ENCODE results near the gene PECR. TPM values are rescaled to one million over a fixed set of nuclear protein-coding genes. Genes with fewer than 3 reads are reported as not detected.

PECR gene
- total and polyA plus RNA-seq, 2 of the 13 experiments (the other 11 are each of a cell fraction or from before 2014, with no cell fraction given) = 151 to 153 TPM

DNA sequence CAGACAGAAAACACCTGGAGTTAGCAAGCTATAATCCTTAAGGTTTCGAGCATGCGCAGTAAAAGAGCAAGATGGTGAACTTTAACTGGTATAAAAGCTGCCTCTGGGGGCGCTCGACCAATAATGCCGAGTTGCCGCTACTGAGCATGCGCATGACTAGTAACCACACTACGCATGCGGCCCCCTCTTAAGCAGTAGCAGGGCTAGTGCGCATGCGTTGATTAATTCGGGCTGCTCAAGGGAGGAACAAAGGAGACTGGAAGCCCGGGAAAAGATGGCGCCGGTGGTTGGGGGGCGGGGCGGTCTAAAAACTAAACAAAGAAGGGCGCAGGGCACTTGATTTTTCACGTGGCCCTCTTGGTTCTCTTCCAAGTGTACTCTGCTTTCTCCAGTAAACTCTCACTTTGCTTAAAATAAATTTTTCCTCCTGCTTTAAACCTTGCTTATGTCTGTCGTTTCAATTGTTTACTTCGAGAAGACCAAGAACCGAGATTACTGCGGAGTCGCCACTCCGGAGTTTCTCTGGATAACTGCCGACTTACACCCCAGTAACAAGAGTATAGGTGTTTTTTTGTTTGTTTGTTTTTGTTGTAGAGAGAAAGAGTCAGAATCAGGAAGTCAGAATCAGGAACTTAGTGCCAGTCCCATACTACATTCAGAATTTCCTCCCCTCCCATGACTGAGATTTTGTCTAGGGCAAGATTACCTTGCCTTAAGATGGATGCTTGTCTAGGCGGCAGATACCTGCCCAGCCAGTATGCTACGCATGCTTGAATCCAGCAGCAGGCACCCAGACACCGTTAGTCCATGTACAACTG is 33.3 kb upstream of the PECR start (continued):
- TF ChIP-seq, protein P1, sequence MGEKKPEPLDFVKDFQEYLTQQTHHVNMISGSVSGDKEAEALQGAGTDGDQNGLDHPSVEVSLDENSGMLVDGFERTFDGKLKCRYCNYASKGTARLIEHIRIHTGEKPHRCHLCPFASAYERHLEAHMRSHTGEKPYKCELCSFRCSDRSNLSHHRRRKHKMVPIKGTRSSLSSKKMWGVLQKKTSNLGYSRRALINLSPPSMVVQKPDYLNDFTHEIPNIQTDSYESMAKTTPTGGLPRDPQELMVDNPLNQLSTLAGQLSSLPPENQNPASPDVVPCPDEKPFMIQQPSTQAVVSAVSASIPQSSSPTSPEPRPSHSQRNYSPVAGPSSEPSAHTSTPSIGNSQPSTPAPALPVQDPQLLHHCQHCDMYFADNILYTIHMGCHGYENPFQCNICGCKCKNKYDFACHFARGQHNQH (CRISPR knock-in tag; IDR thresholded peaks at IDR 0.05) = peak; percentile 19
- TF ChIP-seq POLR2A (IDR thresholded peaks at IDR 0.05; ENCODE audit: insufficient read depth in 1 of 2, low read depth in 2 of 2, low read length in 2 of 2) = peak; percentile 57 to 58
- no peak for TF ChIP-seq NR3C1 (CRISPR knock-in tag; IDR thresholded peaks at IDR 0.05)
- TF ChIP-seq, protein P2, sequence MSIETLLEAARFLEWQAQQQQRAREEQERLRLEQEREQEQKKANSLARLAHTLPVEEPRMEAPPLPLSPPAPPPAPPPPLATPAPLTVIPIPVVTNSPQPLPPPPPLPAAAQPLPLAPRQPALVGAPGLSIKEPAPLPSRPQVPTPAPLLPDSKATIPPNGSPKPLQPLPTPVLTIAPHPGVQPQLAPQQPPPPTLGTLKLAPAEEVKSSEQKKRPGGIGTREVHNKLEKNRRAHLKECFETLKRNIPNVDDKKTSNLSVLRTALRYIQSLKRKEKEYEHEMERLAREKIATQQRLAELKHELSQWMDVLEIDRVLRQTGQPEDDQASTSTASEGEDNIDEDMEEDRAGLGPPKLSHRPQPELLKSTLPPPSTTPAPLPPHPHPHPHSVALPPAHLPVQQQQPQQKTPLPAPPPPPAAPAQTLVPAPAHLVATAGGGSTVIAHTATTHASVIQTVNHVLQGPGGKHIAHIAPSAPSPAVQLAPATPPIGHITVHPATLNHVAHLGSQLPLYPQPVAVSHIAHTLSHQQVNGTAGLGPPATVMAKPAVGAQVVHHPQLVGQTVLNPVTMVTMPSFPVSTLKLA (IDR thresholded peaks at IDR 0.05) = peak; percentile 76
- TF ChIP-seq ZNF24 (IDR thresholded peaks at IDR 0.05) = no peak
- peak; percentile 73; the same call in 1 of the 2 replicates for TF ChIP-seq HOXA3 (CRISPR knock-in tag; IDR thresholded peaks at IDR 0.05)
- no peak for TF ChIP-seq IRF2 (CRISPR knock-in tag; IDR thresholded peaks at IDR 0.05)
- peak; percentile 34; the same call in 1 of the 2 replicates for TF ChIP-seq NR2F6 (IDR thresholded peaks at IDR 0.05)
- no peak for TF ChIP-seq NR2F6 (CRISPR knock-in tag; IDR thresholded peaks at IDR 0.05)
- TF ChIP-seq SOX13 (IDR thresholded peaks at IDR 0.05) = no peak
- TF ChIP-seq SOX13 (CRISPR knock-in tag; conservative IDR thresholded peaks at IDR 0.05 in 1 of 2, IDR thresholded peaks at IDR 0.05 in 1 of 2) = peak in 1 of 2 experiments; percentile 47; a peak in 2 of 4 replicates
- peak; percentile 69; the same call in 1 of the 2 replicates for TF ChIP-seq ZNF44 (CRISPR knock-in tag; IDR thresholded peaks at IDR 0.05)
- peak; percentile 18; the same call in 1 of the 2 replicates for TF ChIP-seq ZNF788 (CRISPR knock-in tag; IDR thresholded peaks at IDR 0.05; ENCODE audit: borderline replicate concordance)
- TF ChIP-seq ARID2 (CRISPR knock-in tag; IDR thresholded peaks at IDR 0.05; ENCODE audit: borderline replicate concordance) = no peak
- no peak for TF ChIP-seq HNRNPUL1 (IDR thresholded peaks at IDR 0.05; ENCODE audit: low read depth, low read length)
- no peak for TF ChIP-seq SSRP1 (CRISPR knock-in tag; IDR thresholded peaks at IDR 0.05)
- TF ChIP-seq SALL2 (CRISPR knock-in tag; IDR thresholded peaks at IDR 0.05) = peak; percentile 67; the same call in 1 of the 2 replicates
- TF ChIP-seq HOXA9 (CRISPR knock-in tag; IDR thresholded peaks at IDR 0.05; ENCODE audit: borderline replicate concordance) = no peak
- TF ChIP-seq ZFP36 (IDR thresholded peaks at IDR 0.05; ENCODE audit: borderline replicate concordance, low read depth, low read length, partially characterized antibody) = no peak
- TF ChIP-seq, protein P3, sequence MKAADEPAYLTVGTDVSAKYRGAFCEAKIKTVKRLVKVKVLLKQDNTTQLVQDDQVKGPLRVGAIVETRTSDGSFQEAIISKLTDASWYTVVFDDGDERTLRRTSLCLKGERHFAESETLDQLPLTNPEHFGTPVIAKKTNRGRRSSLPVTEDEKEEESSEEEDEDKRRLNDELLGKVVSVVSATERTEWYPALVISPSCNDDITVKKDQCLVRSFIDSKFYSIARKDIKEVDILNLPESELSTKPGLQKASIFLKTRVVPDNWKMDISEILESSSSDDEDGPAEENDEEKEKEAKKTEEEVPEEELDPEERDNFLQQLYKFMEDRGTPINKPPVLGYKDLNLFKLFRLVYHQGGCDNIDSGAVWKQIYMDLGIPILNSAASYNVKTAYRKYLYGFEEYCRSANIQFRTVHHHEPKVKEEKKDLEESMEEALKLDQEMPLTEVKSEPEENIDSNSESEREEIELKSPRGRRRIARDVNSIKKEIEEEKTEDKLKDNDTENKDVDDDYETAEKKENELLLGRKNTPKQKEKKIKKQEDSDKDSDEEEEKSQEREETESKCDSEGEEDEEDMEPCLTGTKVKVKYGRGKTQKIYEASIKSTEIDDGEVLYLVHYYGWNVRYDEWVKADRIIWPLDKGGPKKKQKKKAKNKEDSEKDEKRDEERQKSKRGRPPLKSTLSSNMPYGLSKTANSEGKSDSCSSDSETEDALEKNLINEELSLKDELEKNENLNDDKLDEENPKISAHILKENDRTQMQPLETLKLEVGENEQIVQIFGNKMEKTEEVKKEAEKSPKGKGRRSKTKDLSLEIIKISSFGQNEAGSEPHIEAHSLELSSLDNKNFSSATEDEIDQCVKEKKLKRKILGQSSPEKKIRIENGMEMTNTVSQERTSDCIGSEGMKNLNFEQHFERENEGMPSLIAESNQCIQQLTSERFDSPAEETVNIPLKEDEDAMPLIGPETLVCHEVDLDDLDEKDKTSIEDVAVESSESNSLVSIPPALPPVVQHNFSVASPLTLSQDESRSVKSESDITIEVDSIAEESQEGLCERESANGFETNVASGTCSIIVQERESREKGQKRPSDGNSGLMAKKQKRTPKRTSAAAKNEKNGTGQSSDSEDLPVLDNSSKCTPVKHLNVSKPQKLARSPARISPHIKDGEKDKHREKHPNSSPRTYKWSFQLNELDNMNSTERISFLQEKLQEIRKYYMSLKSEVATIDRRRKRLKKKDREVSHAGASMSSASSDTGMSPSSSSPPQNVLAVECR (CRISPR knock-in tag; IDR thresholded peaks at IDR 0.05; ENCODE audit: borderline replicate concordance) = peak; percentile 66
- peak; percentile 44; the same call in 1 of the 2 replicates for TF ChIP-seq FOXJ3 (CRISPR knock-in tag; IDR thresholded peaks at IDR 0.05; ENCODE audit: borderline replicate concordance)
- no peak for TF ChIP-seq ZNF570 (CRISPR knock-in tag; IDR thresholded peaks at IDR 0.05; ENCODE audit: borderline replicate concordance)
